Stimulated activated naive CD8-positive, alpha-beta T cell treated with anti-CD3 and anti-CD28 coated beads, Interleukin-15, Interleukin-2, amounts not matched to agents 100 ng/mL and 50 ng/mL, for 24 hours (primary cell): ENCODE results near the gene CASZ1.

Experiments
- H3K27ac Mint-ChIP-seq: one replicate; pipeline ENCODE4 v1.8.0; 2021; ENCODE audit warnings: mild to moderate bottlenecking, mixed read lengths
- H3K27me3 Mint-ChIP-seq: one replicate; pipeline ENCODE4 v1.8.0; 2021; ENCODE audit warnings: mixed read lengths
- H3K36me3 Mint-ChIP-seq: one replicate; pipeline ENCODE4 v1.8.0; 2021; ENCODE audit warnings: low read depth, mixed read lengths
- H3K4me1 Mint-ChIP-seq: one replicate; pipeline ENCODE4 v1.8.0; 2021; ENCODE audit warnings: low read depth, mixed read lengths
- H3K4me3 Mint-ChIP-seq: one replicate; pipeline ENCODE4 v1.8.0; 2021; ENCODE audit warnings: mild to moderate bottlenecking, mixed read lengths
- H3K9me3 Mint-ChIP-seq: one replicate; pipeline ENCODE4 v1.8.0; 2021; ENCODE audit warnings: mixed read lengths

The CASZ1 gene

GRCh38 chr1:10649517-10650201 lies 146.8 kb downstream of the CASZ1 start:
- Mint-ChIP-seq H3K9me3 (no peaks in the 10 kb centered on the region), H3K27me3 (no peaks in the 10 kb centered on the region), H3K4me3 (no peak overlapping the region), H3K27ac (no peak overlapping the region), H3K36me3 (no peaks in the 10 kb centered on the region), H3K4me1 (no peaks in the 10 kb centered on the region)

GRCh38 chr1:10648689-10649516 lies 147.5 kb downstream of the CASZ1 start:
- Mint-ChIP-seq H3K4me1 (no peaks in the 10 kb centered on the region), H3K27me3 (no peaks in the 10 kb centered on the region), H3K9me3 (no peaks in the 10 kb centered on the region), H3K27ac (no peak overlapping the region), H3K4me3 (no peak overlapping the region), H3K36me3 (no peaks in the 10 kb centered on the region)

GRCh38 chr1:10647414-10648170 lies 148.9 kb downstream of the CASZ1 start:
- Mint-ChIP-seq H3K9me3 (no peaks in the 10 kb centered on the region), H3K4me3 (no peak overlapping the region), H3K27ac (no peak overlapping the region), H3K4me1 (no peaks in the 10 kb centered on the region), H3K36me3 (no peaks in the 10 kb centered on the region), H3K27me3 (no peaks in the 10 kb centered on the region)

GRCh38 chr1:10646347-10646861 lies 150.0 kb downstream of the CASZ1 start:
- no peaks in the 10 kb centered on the region for H3K9me3 Mint-ChIP-seq
- H3K27ac Mint-ChIP-seq: no peak overlapping the region
- no peaks in the 10 kb centered on the region for H3K36me3 Mint-ChIP-seq
- no peaks in the 10 kb centered on the region for H3K4me1 Mint-ChIP-seq
- H3K27me3 Mint-ChIP-seq: no peaks in the 10 kb centered on the region
- no peak overlapping the region for H3K4me3 Mint-ChIP-seq

GRCh38 chr1:10644307-10645128 lies 151.9 kb downstream of the CASZ1 start:
- H3K9me3 Mint-ChIP-seq: no peaks in the 10 kb centered on the region
- H3K4me3 Mint-ChIP-seq: no peak overlapping the region
- no peak overlapping the region for H3K27ac Mint-ChIP-seq
- H3K4me1 Mint-ChIP-seq: no peaks in the 10 kb centered on the region
- H3K36me3 Mint-ChIP-seq: peaks cover 3% of the 10 kb centered on the region
- H3K27me3 Mint-ChIP-seq: no peaks in the 10 kb centered on the region

GRCh38 chr1:10643607-10644306 lies 152.7 kb downstream of the CASZ1 start:
- H3K27me3 Mint-ChIP-seq: no peaks in the 10 kb centered on the region
- H3K27ac Mint-ChIP-seq: no peak overlapping the region
- peaks cover 5% of the 10 kb centered on the region for H3K36me3 Mint-ChIP-seq
- no peaks in the 10 kb centered on the region for H3K4me1 Mint-ChIP-seq
- H3K9me3 Mint-ChIP-seq: no peaks in the 10 kb centered on the region
- H3K4me3 Mint-ChIP-seq: no peak overlapping the region

GRCh38 chr1:10642403-10643080 lies 153.9 kb downstream of the CASZ1 start:
- H3K9me3 Mint-ChIP-seq: no peaks in the 10 kb centered on the region
- peaks cover 3% of the 10 kb centered on the region for H3K4me1 Mint-ChIP-seq
- H3K27ac Mint-ChIP-seq: no peak overlapping the region
- H3K36me3 Mint-ChIP-seq: peaks cover 5% of the 10 kb centered on the region
- H3K4me3 Mint-ChIP-seq: no peak overlapping the region
- H3K27me3 Mint-ChIP-seq: no peaks in the 10 kb centered on the region

- Mint-ChIP-seq H3K27me3 (no peaks in the 10 kb centered on the region), H3K27ac (no peak overlapping the region), H3K36me3 (peaks cover 5% of the 10 kb centered on the region), H3K4me1 (peaks cover 3% of the 10 kb centered on the region), H3K9me3 (no peaks in the 10 kb centered on the region), H3K4me3 (no peak overlapping the region)
These were observed 154.5 kb downstream of the CASZ1 start for GRCh38 chr1:10641976-10642375.

- Mint-ChIP-seq H3K27me3 (no peaks in the 10 kb centered on the region), H3K4me1 (peaks cover 3% of the 10 kb centered on the region), H3K27ac (no peak overlapping the region), H3K4me3 (no peak overlapping the region), H3K9me3 (no peaks in the 10 kb centered on the region), H3K36me3 (peaks cover 5% of the 10 kb centered on the region)
These were observed 155.4 kb downstream of the CASZ1 start for GRCh38 chr1:10640843-10641553.

- Mint-ChIP-seq H3K4me1 (peaks cover 3% of the 10 kb centered on the region), H3K36me3 (peaks cover 5% of the 10 kb centered on the region), H3K27ac (no peak overlapping the region), H3K4me3 (no peak overlapping the region), H3K9me3 (no peaks in the 10 kb centered on the region), H3K27me3 (no peaks in the 10 kb centered on the region)
These were observed 156.5 kb downstream of the CASZ1 start for GRCh38 chr1:10639775-10640578.

GRCh38 chr1:10639011-10639774 lies 157.3 kb downstream of the CASZ1 start:
- H3K27me3 Mint-ChIP-seq: no peaks in the 10 kb centered on the region
- no peak overlapping the region for H3K4me3 Mint-ChIP-seq
- no peak overlapping the region for H3K27ac Mint-ChIP-seq
- no peaks in the 10 kb centered on the region for H3K9me3 Mint-ChIP-seq
- H3K4me1 Mint-ChIP-seq: peaks cover 3% of the 10 kb centered on the region
- peaks cover 5% of the 10 kb centered on the region for H3K36me3 Mint-ChIP-seq

GRCh38 chr1:10638559-10639005 lies 157.9 kb downstream of the CASZ1 start:
- no peak overlapping the region for H3K4me3 Mint-ChIP-seq
- no peaks in the 10 kb centered on the region for H3K27me3 Mint-ChIP-seq
- peaks cover 3% of the 10 kb centered on the region for H3K4me1 Mint-ChIP-seq
- H3K9me3 Mint-ChIP-seq: no peaks in the 10 kb centered on the region
- peaks cover 5% of the 10 kb centered on the region for H3K36me3 Mint-ChIP-seq
- no peak overlapping the region for H3K27ac Mint-ChIP-seq
